ENCODE data around the gene CD300A.

Gene CD300A

DNA sequence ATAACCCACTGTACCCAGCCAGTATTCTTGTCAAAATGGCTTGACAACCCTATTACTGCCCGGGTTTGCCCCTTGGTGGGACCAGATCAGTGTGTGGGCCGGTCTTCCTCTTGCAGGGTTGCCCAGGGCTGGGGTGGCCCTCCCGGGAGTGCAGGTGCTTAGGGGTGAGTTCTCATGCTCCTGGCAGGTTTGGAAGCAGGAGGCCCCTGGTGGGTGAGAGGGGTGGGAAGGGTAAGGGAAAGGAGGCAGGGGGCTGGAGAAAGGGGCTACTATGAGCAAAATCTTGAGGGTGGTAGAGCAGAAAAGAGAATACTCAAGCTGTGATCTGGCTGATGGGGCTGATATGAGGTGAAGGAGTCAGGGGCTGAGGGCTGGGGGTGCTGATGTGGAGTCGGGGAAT lies 6.5 kb downstream of the CD300A start:
- no peak overlapping the region for H3K27ac ChIP-seq
- TF ChIP-seq CTCF (IDR thresholded peaks at IDR 0.05), result no peak
- peaks cover 0 to 52% of the 10 kb centered on the region in 2 donors for H3K27me3 ChIP-seq
- intact Hi-C loops (cut with DNase I; ENCODE audit: low total_unique reads), result no loop called here
- no peak overlapping the region for H3K4me3 ChIP-seq
- no peaks in the 10 kb centered on the region for H3K36me3 ChIP-seq
- peaks cover 0 to 11% (median 7%) of the 10 kb centered on the region in 3 donors for H3K9me3 ChIP-seq
- DNase-seq, result no peak
- H3K4me1 ChIP-seq, result no peaks in the 10 kb centered on the region

DNA sequence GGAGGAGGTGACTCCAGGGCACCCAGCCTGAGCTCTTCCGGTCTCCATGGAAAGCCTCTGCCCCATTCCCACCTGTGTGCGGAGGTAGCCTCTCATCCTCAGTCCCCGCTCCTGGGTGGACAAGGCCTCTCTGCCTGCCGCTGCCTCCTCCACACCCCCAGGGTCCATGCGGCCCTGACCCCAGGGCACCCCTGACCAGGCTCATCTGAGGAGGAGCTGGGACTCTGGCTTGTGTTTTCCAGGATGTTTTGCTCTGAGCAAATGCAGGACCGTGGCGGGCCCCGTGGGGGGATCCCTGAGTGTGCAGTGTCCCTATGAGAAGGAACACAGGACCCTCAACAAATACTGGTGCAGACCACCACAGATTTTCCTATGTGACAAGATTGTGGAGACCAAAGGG lies 6.9 kb downstream of the CD300A start:
- Histone ChIP-seq H3K27ac (no peak overlapping the region), H3K27me3 (peaks cover 0 to 52% of the 10 kb centered on the region in 2 donors)
- intact Hi-C loops (cut with DNase I; ENCODE audit: low total_unique reads), result no loop called here

GRCh38 chr17:74474043-74474792 lies 7.8 kb downstream of the CD300A start:
- peaks cover 0 to 49% of the 10 kb centered on the region in 2 donors for H3K27me3 ChIP-seq
- H3K36me3 ChIP-seq, result no peaks in the 10 kb centered on the region
- intact Hi-C loops (cut with DNase I; ENCODE audit: low total_unique reads), result no loop called here
- DNase-seq, result no peak
- peaks cover 0 to 11% (median 7%) of the 10 kb centered on the region in 3 donors for H3K9me3 ChIP-seq
- no peak overlapping the region for H3K4me3 ChIP-seq
- TF ChIP-seq CTCF (IDR thresholded peaks at IDR 0.05), result no peak
- H3K4me1 ChIP-seq, result no peaks in the 10 kb centered on the region
- H3K27ac ChIP-seq, result no peak overlapping the region

More for the DNA sequence above, 6.9 kb downstream of the CD300A start:
- DNase-seq, result no peak
- no peak overlapping the region for H3K4me3 ChIP-seq
- H3K4me1 ChIP-seq, result no peaks in the 10 kb centered on the region
- H3K36me3 ChIP-seq, result no peaks in the 10 kb centered on the region
- no peak for TF ChIP-seq CTCF (IDR thresholded peaks at IDR 0.05)
- H3K9me3 ChIP-seq, result peaks cover 0 to 11% (median 7%) of the 10 kb centered on the region in 3 donors

DNA sequence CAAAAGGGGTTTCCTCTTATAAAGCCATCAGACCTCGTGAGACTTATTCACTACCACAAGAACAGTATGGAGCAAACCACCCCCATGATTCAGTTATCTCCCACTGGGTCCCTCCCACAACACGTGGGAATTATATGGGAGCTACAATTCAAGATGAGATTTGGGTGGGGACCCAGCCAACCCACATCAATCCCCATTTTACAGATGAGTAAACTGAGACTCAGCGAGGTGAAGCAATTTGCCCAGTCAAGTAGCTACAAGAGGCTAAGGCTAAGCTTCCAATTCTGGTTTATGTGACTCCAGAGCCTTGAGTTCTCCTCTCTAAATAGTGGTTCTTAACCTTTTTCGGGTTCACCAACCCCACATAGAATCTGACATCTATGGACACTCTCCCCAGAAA lies 8.8 kb downstream of the CD300A start:
- intact Hi-C loops (cut with DNase I; ENCODE audit: low total_unique reads), result no loop called here
- no peaks in the 10 kb centered on the region for H3K36me3 ChIP-seq
- H3K27me3 ChIP-seq, result peaks cover 0 to 53% of the 10 kb centered on the region in 2 donors

GRCh38 chr17:74477411-74477810 lies 11.0 kb downstream of the CD300A start:
- H3K4me3 ChIP-seq, result no peak overlapping the region
- no peaks in the 10 kb centered on the region for H3K4me1 ChIP-seq
- no peak overlapping the region for H3K27ac ChIP-seq
- no peak for DNase-seq
- peaks cover 0 to 11% (median 7%) of the 10 kb centered on the region in 3 donors for H3K9me3 ChIP-seq
- H3K27me3 ChIP-seq, result peaks cover 0 to 52% of the 10 kb centered on the region in 2 donors
- H3K36me3 ChIP-seq, result no peaks in the 10 kb centered on the region
- no peak for TF ChIP-seq CTCF (IDR thresholded peaks at IDR 0.05)
- intact Hi-C loops (cut with DNase I; ENCODE audit: low total_unique reads), result no loop called here

More for the DNA sequence above, 8.8 kb downstream of the CD300A start:
- Histone ChIP-seq H3K4me1 (no peaks in the 10 kb centered on the region), H3K27ac (no peak overlapping the region), H3K4me3 (no peak overlapping the region), H3K9me3 (peaks cover 0 to 11% (median 7%) of the 10 kb centered on the region in 3 donors)
- no peak for TF ChIP-seq CTCF (IDR thresholded peaks at IDR 0.05)
- DNase-seq, result no peak
